HCEC 1CT (cell line): ENCODE measurements around the gene PIAS3.

Source experiments
- DNase-seq: peaks from one replicate; pipeline ENCODE4 v3.0.0-alpha.2; 2017

The PIAS3 gene

DNA sequence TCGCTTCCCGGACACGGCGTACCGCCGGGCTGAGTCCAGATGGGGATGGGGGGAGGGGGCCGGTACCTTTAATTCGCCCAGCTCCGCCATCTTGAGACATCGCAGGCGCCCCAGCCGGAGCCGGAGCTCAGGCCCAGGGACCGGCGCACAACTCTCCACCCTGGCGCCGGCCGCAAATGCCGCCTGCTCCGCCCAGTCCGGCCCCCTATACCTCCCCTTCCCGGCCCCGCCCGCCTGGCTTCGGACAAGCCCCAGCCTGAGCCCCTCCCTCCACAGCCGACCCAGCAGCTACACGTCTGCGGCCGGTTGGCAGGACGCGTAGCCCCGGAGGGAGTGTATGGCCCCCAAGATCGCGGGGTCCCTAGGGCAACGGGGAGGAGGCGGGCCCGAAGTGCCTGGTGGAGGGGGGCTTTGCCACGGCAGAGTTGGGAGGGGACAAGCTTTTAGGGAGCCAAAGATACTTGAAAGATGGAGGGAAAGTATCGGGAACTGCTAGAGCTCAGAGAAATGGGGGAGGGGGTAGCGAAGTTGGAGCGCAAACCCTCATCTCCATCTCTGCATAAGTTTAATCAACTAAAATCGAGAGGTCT, at the start of gene PIAS3:
Gene PIAS3, minus strand, starts transcription at position 181 of the 590 bp plus-strand sequence. Its CDS starts 91 bp downstream, at position 90.
- DNase-seq = peak; percentile 94

- no peak for DNase-seq
Measured at GRCh38 chr1:145908653-145909052, 49.8 kb upstream of the PIAS3 start.

DNA sequence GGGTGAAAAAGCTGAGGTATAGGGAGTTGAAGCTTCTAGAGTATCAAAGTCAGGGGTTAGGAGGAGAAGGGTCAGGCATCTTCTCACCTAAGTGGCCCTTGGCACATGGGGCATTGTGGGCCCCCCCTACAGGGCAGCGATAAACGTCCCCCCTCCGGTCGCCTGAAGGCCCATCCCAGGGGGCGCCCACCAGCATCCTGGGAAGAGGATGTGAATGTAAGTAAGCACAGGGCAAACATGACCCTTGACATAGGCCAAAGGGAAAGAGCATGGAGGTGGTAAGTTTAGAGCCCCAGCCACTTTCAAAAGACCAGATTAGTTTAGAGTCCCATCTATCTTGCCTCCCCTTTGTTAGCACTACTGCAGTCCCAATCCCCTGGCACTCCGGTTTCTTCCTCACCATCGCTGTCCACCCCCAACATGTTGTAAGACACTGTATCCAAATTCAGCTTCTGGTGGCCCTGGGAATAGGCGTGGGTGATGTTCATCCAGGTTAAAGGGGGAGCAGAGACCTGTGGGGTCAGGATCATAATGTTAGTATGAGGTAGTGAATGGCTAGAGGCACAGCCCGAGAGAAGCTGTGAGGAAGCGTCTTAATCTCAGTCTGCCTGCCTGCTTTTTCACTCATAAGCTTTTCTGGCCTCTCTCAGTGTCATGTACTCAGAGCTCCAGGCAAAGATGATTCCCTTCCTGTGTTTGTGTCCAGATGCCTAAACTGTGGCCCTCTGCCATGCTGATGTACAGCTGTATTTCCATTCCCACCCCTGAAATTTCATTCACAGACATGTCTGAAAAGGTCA, 48.3 kb upstream of the PIAS3 start:
- no peak for DNase-seq

- no peak for DNase-seq
Measured at GRCh38 chr1:145901312-145902021, 42.6 kb upstream of the PIAS3 start.

DNA sequence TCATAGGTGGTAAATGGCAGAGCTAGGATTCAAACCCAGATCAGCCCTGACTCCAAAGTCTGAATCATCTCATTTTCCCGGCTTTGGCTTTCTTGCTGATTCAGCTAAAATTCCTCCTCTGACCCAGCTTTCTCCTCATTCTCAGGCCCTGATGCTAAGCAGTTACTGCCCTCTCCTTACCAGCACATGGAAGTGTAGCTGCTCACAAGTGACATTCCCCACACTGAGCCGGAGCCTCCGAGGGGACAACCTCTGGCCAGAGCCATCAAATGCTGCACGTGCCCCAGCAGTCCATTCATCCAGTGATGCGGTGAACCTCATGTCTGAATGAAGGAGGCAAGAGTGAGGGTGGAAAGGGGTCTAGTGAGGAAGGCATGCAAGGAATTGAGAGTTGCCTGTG, 39.9 kb upstream of the PIAS3 start:
- DNase-seq = no peak

- no peak for DNase-seq
Measured at GRCh38 chr1:145897969-145898368, 39.1 kb upstream of the PIAS3 start.

GRCh38 chr1:145895471-145895870, 36.6 kb upstream of the PIAS3 start:
- no peak for DNase-seq

GRCh38 chr1:145893306-145894055, 34.6 kb upstream of the PIAS3 start:
- DNase-seq = no peak

DNA sequence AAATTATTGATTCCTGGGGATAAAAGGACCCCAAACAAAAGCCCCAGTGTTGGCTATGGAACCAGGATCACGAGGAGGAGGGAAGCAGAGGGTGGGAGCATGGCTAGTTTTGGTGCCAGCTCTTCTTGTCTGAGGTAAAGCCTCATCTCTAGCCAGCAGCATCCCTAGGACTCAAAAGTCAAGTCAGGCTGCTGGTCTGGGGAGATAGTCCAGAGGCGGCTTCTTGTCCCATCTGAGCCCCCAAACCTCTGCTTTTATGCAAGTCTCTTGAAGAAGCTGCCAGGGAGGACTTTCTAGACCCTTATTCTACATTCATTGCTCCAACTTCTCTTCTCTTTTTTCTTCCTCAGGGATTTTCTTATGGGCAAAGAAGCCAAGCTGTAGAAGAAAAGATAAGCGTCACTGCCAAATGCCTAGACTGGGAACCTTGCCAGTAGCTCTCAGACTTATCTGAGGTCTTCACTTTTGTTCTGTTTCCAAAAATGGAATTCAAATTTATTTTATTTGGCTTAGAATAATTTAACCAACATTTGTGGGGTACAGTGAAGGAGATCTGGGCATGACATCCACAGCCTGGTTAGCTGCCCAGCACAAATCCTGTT, 33.7 kb upstream of the PIAS3 start:
- peak; percentile 30 for DNase-seq

- peak; percentile 100 for DNase-seq
Measured at GRCh38 chr1:145891587-145892485, 33.0 kb upstream of the PIAS3 start.

DNA sequence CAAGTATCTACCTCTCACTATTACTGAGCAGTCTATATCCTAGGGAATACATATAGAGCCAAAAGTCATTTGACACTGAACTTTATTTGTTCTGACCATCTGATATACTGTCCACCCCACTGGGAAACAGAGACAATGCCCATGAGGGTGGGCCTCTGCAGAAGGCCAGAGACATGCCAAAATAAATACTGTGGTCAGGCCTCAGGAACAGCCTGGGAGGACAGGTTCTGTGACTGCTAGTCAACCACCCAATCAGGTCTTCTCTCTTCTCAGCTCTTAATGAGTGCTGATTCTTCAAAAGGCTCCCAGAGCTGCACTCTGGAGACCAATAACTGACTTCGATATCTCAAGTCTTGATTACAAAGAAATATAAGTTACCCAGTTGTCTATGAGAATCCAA, 32.3 kb upstream of the PIAS3 start:
- DNase-seq = no peak

DNA sequence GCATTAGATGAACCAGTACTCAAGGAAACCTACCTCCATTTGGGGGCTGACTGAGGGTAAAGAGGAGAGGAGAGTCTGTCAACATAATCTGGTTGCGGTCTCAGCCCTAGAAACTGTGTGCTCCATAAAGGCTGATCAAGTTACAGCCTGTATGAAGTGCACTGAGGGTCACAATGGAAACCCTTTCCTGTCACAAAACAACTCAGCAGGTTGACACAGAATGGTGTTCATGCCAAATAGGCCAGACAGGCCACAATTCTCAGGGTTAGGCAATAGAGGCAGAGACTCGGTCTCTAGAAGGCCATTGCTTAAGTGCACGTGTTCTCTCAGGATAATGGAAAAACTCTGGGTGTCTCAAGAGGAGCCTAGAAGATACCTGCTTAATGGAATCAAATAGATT, 30.8 kb upstream of the PIAS3 start:
- no peak for DNase-seq

GRCh38 chr1:145887631-145888030, 28.8 kb upstream of the PIAS3 start:
- no peak for DNase-seq

DNA sequence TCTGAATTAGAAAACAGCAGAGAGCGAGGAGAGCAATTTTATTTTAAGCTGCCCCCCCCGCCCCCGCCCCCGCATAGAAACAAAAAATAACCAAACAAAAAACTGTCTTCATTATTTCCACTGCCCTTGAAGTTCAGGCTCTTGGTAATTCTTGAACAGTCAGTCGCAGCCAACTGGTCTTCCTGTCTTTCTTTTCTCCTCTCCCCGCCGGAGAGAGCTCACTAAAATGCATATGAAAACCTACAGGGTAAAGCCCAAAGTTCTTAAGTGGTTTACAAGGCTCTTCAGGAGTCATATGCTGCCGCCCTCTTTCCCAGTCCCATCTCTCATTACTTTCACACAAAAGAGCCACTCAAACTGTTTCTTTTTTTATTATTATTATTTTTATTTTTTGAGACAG, 27.9 kb upstream of the PIAS3 start:
- no peak for DNase-seq

DNA sequence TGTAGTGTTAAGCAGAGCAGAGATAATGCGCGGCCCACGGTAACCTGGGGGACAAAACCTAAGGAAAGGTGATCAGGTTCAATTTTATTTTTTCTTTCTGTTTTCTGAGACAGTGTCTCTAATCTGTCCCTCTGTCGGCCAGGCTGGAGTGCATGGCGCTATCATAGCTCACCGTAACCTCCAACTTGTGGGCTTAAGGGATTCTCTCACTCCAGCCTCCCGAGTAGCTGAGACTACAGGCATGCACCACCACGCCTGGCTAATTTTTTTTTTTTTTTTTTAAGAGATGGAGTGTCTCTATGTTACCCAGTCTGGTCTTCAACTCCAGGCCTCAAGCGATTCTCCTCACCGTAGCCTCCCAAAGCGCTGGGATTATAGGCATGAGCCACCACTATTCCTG, 27.5 kb upstream of the PIAS3 start:
- no peak for DNase-seq

GRCh38 chr1:145885738-145886287, 26.9 kb upstream of the PIAS3 start, which contains the start of gene ANKRD35:
Gene ANKRD35 (minus strand): TSS chr1:145885866. CDS start chr1:145885758, 108 bp downstream.
- peak; percentile 69 for DNase-seq

- DNase-seq = peak; percentile 38
Measured at GRCh38 chr1:145884675-145885074, 25.8 kb upstream of the PIAS3 start.

- no peak for DNase-seq
Measured at GRCh38 chr1:145879775-145880174, 20.9 kb upstream of the PIAS3 start.

- peak; percentile 45 for DNase-seq
Measured at GRCh38 chr1:145878724-145879123, 19.8 kb upstream of the PIAS3 start.

DNA sequence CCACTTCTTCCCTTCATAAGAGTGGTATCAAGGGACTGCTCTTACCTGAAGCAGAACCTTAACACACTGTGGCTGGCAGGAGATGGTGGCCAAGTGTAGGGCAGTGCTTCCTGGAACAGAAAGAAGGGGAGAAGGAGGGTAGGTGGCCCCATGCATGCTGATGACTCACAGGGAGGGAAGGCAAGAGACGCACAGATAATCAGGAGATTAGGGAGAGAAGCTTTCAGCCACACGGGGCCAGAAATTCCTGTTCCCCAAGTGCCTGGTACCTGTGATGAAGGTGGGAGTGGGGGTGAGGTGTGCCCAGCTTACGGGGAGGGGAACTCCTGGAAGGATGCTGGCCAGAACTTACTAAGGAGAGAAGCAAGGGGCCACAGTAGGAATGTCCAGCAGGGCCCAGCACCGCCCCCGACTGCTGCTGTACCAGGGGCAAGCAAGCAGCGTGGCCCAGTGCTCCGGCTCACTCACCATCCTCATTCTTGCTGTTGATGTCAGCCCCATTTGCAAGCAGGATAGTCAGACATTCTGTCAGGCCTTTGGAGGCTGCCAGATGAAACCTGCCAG, 19.1 kb upstream of the PIAS3 start:
- peak; percentile 13 for DNase-seq

- no peak for DNase-seq
Measured at GRCh38 chr1:145874646-145875045, 15.8 kb upstream of the PIAS3 start.
